SJSA1 (cell line): Measurements from ENCODE around the gene DGLUCY. TPM values are rescaled to one million over a fixed set of nuclear protein-coding genes. Genes with fewer than 3 reads are reported as not detected.

Source experiments
- DNase-seq, 2 experiments: peaks; one replicate each; pipeline ENCODE4 v3.0.0-alpha.2; 2015 to 2020; ENCODE audit warnings: low spot score in 2 of 2, low read depth in 1 of 2
- H3K27ac ChIP-seq: fragments of 250-450 bp; sonication (Bioruptor Pico); 2 replicates; pipeline ENCODE4 v1.5.1; 2020; ENCODE audit warnings: mild to moderate bottlenecking, moderate library complexity
- H3K27me3 ChIP-seq: fragments of 250-450 bp; sonication (Bioruptor Pico); replicated peaks from 2 replicates; pipeline ENCODE4 v1.5.1; 2020; ENCODE audit warnings: mild to moderate bottlenecking, moderate library complexity
- H3K36me3 ChIP-seq: fragments of 250-450 bp; sonication (Bioruptor Pico); 2 replicates; pipeline ENCODE4 v1.5.1; 2020; ENCODE audit warnings: mild to moderate bottlenecking
- H3K4me1 ChIP-seq: fragments of 250-450 bp; sonication (Bioruptor Pico); replicated peaks from 2 replicates; pipeline ENCODE4 v1.6.1; 2021; ENCODE audit warnings: mild to moderate bottlenecking
- H3K4me3 ChIP-seq: fragments of 250-450 bp; sonication (Bioruptor Pico); 2 replicates; pipeline ENCODE4 v1.5.1; 2020; ENCODE audit warnings: mild to moderate bottlenecking
- H3K9me3 ChIP-seq: fragments of 250-450 bp; sonication (Bioruptor Pico); replicated peaks from 2 replicates; pipeline ENCODE4 v1.5.1; 2020; ENCODE audit warnings: mild to moderate bottlenecking
- total RNA-seq: library from RNA; depleted of rRNA; stranded (reverse); fragments of >200 nt; shearing (Covaris generic); gene quantifications from 2 replicates; pipeline ENCODE4 v1.2.3, GENCODE V29; 2014

DGLUCY gene
- total RNA-seq, 1 experiment from 2014 or later = 11.8 TPM

DNA sequence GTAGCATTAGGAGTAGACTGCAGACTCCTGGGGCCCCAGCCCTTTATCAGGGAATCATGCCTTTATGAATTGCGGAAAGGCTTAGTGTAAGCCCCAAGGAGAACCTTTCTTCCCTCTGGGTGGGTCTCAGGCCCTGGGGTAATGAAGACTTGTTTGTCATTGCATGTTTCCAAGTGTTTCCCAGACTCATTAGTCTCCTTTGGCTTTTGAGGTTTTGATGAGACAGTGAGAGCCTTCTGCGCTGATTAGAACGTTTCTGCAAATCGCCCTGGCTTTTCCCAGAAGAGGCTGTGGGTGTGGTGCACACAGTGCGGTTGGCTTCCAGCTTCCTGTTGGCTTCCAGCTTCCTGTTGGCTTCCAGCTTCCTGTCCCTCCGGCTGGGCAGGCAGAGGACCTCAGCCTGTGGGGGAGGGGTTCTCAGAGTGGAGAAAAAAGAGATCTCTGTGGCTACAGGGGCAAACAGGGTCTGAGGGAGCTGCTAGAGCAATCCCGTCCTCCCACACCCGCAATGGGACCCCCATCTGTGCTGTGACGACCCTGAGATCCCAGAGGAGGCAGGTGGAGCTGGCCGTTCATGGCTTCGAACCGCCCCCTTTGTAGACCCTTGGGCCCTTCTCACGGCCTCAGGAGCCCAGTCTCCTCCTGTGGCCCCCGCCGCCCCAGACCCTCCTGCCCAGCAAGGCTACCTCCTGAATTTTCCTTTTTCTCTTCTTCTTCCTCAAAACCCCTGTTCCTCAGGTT is 88.5 kb downstream of the DGLUCY start:
- Histone ChIP-seq H3K4me1 (no peaks in the 10 kb centered on the region), H3K27me3 (no peaks in the 10 kb centered on the region), H3K9me3 (no peaks in the 10 kb centered on the region), H3K27ac (no peak overlapping the region), H3K36me3 (peaks cover 13% of the 10 kb centered on the region), H3K4me3 (no peak overlapping the region)
- no peak for DNase-seq

- Histone ChIP-seq H3K27me3 (no peaks in the 10 kb centered on the region), H3K4me3 (no peak overlapping the region)
- no peak for DNase-seq
Observed at GRCh38 chr14:91204657-91205056, 90.8 kb downstream of the DGLUCY start.

GRCh38 chr14:91205459-91205858 is 91.6 kb downstream of the DGLUCY start:
- no peak overlapping the region for H3K27ac ChIP-seq
- H3K4me1 ChIP-seq = no peaks in the 10 kb centered on the region
- H3K9me3 ChIP-seq = no peaks in the 10 kb centered on the region
- no peak overlapping the region for H3K4me3 ChIP-seq
- DNase-seq = no peak
- H3K27me3 ChIP-seq = no peaks in the 10 kb centered on the region
- peaks cover 2% of the 10 kb centered on the region; the same call in 1 of the 2 replicates for H3K36me3 ChIP-seq

More at GRCh38 chr14:91204657-91205056, 90.8 kb downstream of the DGLUCY start:
- Histone ChIP-seq H3K36me3 (peaks cover 8% of the 10 kb centered on the region), H3K4me1 (no peaks in the 10 kb centered on the region), H3K27ac (no peak overlapping the region), H3K9me3 (no peaks in the 10 kb centered on the region)

DNA sequence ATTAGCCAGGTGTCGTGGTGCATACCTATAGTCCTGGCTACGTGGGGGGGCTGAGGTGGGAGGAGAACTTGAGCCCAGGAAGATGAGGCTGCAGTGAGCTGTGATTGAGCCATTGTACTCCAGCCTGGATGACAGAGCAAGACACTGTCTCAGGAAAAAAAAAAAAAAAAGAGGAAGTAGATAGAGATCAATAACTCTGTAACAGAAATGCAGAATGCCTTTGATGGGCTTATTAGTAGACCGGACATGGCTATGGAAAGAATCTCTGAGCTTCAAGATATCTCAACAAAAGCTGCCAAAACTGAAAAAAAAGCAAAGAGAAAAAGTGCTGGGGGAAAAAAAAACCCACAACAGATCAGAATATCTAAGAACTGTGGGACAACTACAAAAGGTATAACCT is 93.1 kb downstream of the DGLUCY start:
- Histone ChIP-seq H3K9me3 (no peaks in the 10 kb centered on the region), H3K27ac (no peak overlapping the region), H3K4me1 (no peaks in the 10 kb centered on the region), H3K4me3 (no peak overlapping the region), H3K27me3 (no peaks in the 10 kb centered on the region), H3K36me3 (peaks cover 5% of the 10 kb centered on the region; the same call in 1 of the 2 replicates)
- DNase-seq = no peak

GRCh38 chr14:91211017-91211416 is 97.1 kb downstream of the DGLUCY start:
- Histone ChIP-seq H3K27me3 (no peaks in the 10 kb centered on the region), H3K36me3 (peaks cover 8% of the 10 kb centered on the region; the same call in 1 of the 2 replicates), H3K4me3 (no peak overlapping the region), H3K27ac (no peak overlapping the region), H3K9me3 (no peaks in the 10 kb centered on the region), H3K4me1 (no peaks in the 10 kb centered on the region)
- DNase-seq = no peak

DNA sequence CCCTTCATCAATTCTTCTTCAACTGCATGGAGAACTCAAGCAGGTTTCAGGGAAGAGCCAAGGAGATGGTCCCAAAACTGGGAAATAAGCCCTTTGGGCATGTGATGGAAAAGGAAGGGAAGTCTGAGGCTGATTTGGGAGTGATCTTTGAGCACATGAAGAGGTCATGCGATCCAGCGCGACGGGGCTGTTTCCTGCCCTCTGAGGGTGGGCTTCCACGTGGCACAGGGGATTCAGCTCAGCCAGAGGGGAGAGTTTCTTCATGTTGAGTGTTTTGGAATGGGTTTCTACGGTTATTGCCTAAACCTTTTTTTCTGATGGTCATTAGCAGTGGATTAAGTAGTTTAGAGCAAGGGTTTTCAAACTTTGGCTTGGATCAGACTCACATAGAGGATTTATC is 100.4 kb downstream of the DGLUCY start:
- no peaks in the 10 kb centered on the region for H3K27me3 ChIP-seq

DNA sequence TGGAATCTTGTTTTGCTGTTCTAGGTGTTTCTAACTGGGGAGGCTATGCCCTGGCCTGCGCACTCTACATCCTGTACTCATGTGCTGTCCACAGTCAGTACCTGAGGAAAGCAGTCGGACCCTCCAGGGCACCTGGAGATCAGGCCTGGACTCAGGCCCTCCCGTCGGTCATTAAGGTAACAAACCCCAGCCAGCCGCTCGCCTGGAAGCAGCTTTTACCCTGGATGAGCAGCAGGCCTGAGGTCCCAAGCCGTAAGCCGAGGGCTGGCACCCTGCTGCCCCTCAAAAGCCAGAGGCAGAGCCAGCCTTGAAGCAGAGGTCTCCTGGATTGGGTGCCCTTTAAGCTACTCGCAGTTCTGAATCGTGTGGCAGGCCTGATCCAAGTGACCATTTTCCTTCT is 101.5 kb downstream of the DGLUCY start:
- DNase-seq = no peak
- no peak overlapping the region for H3K4me3 ChIP-seq
- H3K9me3 ChIP-seq = no peaks in the 10 kb centered on the region
- H3K27ac ChIP-seq = no peak overlapping the region
- no peaks in the 10 kb centered on the region for H3K27me3 ChIP-seq
- no peaks in the 10 kb centered on the region for H3K4me1 ChIP-seq
- H3K36me3 ChIP-seq = peaks cover 11% of the 10 kb centered on the region; the same call in 1 of the 2 replicates

More for the DNA sequence above, 100.4 kb downstream of the DGLUCY start:
- no peak for DNase-seq
- Histone ChIP-seq H3K36me3 (peaks cover 11% of the 10 kb centered on the region; the same call in 1 of the 2 replicates), H3K4me3 (no peak overlapping the region), H3K9me3 (no peaks in the 10 kb centered on the region), H3K27ac (no peak overlapping the region), H3K4me1 (no peaks in the 10 kb centered on the region)

DNA sequence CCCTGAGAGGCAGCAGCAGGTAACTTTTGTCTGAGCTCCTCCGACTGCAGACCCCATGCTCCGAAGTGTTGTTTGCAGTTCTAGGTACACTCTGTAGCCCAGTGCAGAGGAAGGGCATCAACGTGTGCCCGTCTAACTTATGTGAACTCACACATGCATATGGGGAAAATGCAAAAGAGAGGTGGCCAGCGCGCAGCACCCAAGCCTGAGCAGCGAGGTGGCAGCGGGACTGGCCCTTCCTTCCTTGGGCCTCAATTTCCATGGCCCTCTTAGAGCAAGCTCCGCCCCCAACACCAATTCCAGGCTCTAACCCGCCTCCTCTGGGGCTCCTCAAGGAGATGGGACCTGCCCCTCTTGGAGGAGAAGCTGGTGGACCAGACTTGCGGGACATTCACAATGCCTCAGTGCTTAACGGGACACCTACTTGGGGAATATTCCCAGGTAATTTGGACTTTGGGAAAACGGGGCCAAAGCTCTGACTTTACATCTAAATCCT is 102.9 kb downstream of the DGLUCY start:
- H3K4me1 ChIP-seq = no peaks in the 10 kb centered on the region
- H3K27ac ChIP-seq = no peak overlapping the region
- no peak for DNase-seq

DNA sequence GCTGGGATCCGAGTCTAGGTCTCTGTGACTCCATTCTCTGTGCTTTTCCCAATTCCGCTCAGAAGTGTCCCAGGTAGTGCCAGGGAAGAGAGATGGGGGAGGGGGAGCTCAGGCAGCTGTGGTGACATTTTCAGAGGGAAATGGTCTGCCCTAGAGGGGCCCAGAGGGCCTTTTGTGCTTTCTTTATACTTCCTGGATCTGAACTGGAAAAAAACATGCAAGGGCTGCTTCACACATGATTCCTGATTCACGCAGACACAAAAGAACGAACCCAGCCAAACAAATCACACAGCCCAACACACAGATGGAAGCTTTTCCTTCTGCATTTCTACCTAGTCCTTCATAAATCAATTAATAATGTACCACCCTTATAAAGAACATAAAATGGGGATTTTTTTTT is 104.1 kb downstream of the DGLUCY start:
- Histone ChIP-seq H3K4me3 (no peak overlapping the region), H3K27me3 (no peaks in the 10 kb centered on the region), H3K4me1 (no peaks in the 10 kb centered on the region), H3K9me3 (no peaks in the 10 kb centered on the region), H3K36me3 (peaks cover 8% of the 10 kb centered on the region; the same call in 1 of the 2 replicates), H3K27ac (no peak overlapping the region)
- DNase-seq = no peak

More for the DNA sequence above, 102.9 kb downstream of the DGLUCY start:
- Histone ChIP-seq H3K9me3 (no peaks in the 10 kb centered on the region), H3K27me3 (no peaks in the 10 kb centered on the region), H3K36me3 (peaks cover 8% of the 10 kb centered on the region; the same call in 1 of the 2 replicates), H3K4me3 (no peak overlapping the region)

DNA sequence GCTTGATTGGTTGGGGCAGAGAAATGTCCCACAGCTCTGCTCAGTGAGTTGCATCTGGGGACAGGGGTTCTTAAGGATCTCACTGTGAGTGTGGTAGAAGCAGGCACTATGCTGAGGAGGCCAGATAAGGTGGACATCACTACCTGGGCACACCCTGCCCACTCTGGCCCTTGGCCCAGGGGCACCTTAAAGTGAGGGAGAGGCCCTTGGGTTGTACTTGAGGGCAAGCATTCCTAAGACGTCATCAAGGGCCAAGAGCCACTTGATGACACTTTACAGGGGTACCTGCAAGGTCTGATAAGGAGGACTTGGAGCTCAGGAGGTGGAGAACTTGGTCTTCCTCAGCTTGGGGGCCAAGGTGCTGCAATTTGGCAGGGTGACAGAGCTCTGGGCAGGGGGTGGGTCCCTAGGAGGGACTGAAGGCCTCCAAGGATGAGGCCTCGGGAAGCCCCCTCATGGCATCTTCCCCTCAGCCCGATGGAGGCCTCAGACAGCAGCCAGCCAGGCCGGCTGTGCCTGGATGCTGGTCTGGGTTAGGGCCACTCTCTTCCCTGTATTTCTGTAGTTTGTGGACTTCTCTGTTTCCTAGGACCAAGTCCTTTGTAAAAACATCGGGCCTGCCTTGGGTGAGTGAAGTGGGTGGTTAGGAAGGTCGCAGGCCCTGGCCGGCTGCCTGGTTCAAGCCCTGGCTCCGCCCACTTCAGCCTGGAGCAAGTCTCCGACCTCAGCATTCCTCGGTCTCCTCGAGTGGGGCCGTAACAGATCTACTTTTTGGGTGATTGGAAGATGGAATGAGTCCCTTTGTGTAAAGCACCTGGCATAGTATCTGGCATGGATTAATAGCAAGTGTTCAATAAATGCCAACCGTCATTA is 105.9 kb downstream of the DGLUCY start:
- no peak for DNase-seq
- Histone ChIP-seq H3K9me3 (no peaks in the 10 kb centered on the region), H3K36me3 (peaks cover 8% of the 10 kb centered on the region; the same call in 1 of the 2 replicates), H3K4me1 (no peaks in the 10 kb centered on the region), H3K27me3 (no peaks in the 10 kb centered on the region), H3K4me3 (no peak overlapping the region), H3K27ac (no peak overlapping the region)

GRCh38 chr14:91220581-91221000 is 106.7 kb downstream of the DGLUCY start:
- H3K27ac ChIP-seq = no peak overlapping the region
- DNase-seq = no peak

GRCh38 chr14:91221270-91221669 is 107.4 kb downstream of the DGLUCY start:
- no peaks in the 10 kb centered on the region for H3K36me3 ChIP-seq
- H3K9me3 ChIP-seq = no peaks in the 10 kb centered on the region
- no peaks in the 10 kb centered on the region for H3K4me1 ChIP-seq
- no peak overlapping the region for H3K27ac ChIP-seq
- H3K27me3 ChIP-seq = no peaks in the 10 kb centered on the region
- H3K4me3 ChIP-seq = no peak overlapping the region
- no peak for DNase-seq

More at GRCh38 chr14:91220581-91221000, 106.7 kb downstream of the DGLUCY start:
- Histone ChIP-seq H3K36me3 (peaks cover 4% of the 10 kb centered on the region; the same call in 1 of the 2 replicates), H3K9me3 (no peaks in the 10 kb centered on the region), H3K4me3 (no peak overlapping the region), H3K27me3 (no peaks in the 10 kb centered on the region), H3K4me1 (no peaks in the 10 kb centered on the region)

DNA sequence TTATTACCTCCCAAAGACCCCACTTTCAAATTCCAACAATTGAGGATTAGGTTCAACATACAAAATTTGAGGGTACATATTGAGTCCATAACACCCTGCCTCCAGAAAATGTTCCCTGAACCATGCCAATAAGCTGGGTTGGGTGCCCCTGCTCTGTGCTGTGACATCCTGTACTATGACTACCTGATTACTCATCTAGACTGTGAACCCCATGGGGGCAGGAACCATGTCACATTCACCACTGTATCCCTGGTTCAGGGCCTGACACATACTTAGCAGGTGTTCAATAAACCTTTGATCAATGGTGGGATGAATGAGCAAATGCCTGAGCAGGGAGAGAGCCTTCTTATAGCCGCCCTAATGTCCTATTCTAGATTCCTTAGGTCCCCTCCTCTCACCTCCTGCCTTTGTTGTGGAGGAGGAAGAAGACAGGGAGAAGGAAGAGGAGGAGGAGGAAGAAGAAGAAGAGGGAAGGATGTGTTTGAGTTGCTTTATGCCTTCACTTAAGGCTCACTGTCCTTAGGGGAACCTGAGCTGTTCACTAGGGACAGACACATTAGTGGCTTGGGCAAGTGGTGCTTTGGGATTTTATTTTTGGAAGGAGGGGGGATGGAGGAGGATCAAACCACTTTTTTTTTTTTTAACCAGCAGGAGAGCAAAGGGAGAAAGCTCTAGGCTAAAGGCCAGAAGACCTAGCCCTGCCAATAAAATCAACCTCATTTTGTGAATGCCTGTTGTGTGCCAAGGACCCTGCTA is 109.3 kb downstream of the DGLUCY start:
- peaks cover 4% of the 10 kb centered on the region for H3K4me1 ChIP-seq
- H3K4me3 ChIP-seq = no peak overlapping the region
- H3K27me3 ChIP-seq = no peaks in the 10 kb centered on the region
- no peak overlapping the region for H3K27ac ChIP-seq
- no peaks in the 10 kb centered on the region for H3K36me3 ChIP-seq
- no peaks in the 10 kb centered on the region for H3K9me3 ChIP-seq
- DNase-seq = no peak
